ENCODE measurements around the gene DNAH17.

DNAH17 gene

GRCh38 chr17:78523934-78524655 is 53.1 kb downstream of the DNAH17 start:
- Histone ChIP-seq H3K4me2 (ENCODE audit: low read depth, low read length) (no peak overlapping the region), H3K9ac (ENCODE audit: low read length) (no peak overlapping the region), H3K9me3 (replicated peaks; ENCODE audit: insufficient read depth, low read length) (no peaks in the 10 kb centered on the region), H3F3A (ENCODE audit: insufficient read depth, low read length) (no peaks in the 10 kb centered on the region), H2AFZ (ENCODE audit: low read length) (no peak overlapping the region), H3K9me2 (replicated peaks; ENCODE audit: insufficient read depth, low read length) (no peaks in the 10 kb centered on the region), H3K36me3 (replicated peaks; ENCODE audit: insufficient read depth, low read length) (no peaks in the 10 kb centered on the region), H3K27me3 (replicated peaks; ENCODE audit: insufficient read depth, low read length) (peaks cover 96% of the 10 kb centered on the region), H3K4me1 (ENCODE audit: low read length) (no peaks in the 10 kb centered on the region), H3K27ac (ENCODE audit: low read length) (no peak overlapping the region), H3K79me2 (ENCODE audit: low read length) (no peaks in the 10 kb centered on the region), H4K20me1 (ENCODE audit: insufficient read depth, low read length) (no peaks in the 10 kb centered on the region), H3K4me3 (ENCODE audit: low read length) (no peak overlapping the region)
- no peak for DNase-seq
- TF ChIP-seq EZH2phosphoT487 (IDR thresholded peaks at IDR 0.05; ENCODE audit: low read length), result no peak
- no peak for TF ChIP-seq CTCF (IDR thresholded peaks at IDR 0.05; ENCODE audit: low read length)
- no peak for TF ChIP-seq EZH2 (optimal IDR thresholded peaks at IDR 0.05; ENCODE audit: low read depth, low read length)

GRCh38 chr17:78522031-78522809 is 55.0 kb downstream of the DNAH17 start:
- Histone ChIP-seq H3K27ac (ENCODE audit: low read length) (no peak overlapping the region), H4K20me1 (ENCODE audit: insufficient read depth, low read length) (no peaks in the 10 kb centered on the region), H3K36me3 (replicated peaks; ENCODE audit: insufficient read depth, low read length) (no peaks in the 10 kb centered on the region), H3F3A (ENCODE audit: insufficient read depth, low read length) (no peaks in the 10 kb centered on the region), H3K9me2 (replicated peaks; ENCODE audit: insufficient read depth, low read length) (no peaks in the 10 kb centered on the region), H3K9me3 (replicated peaks; ENCODE audit: insufficient read depth, low read length) (no peaks in the 10 kb centered on the region), H3K9ac (ENCODE audit: low read length) (no peak overlapping the region), H3K4me3 (ENCODE audit: low read length) (no peak overlapping the region), H3K4me2 (ENCODE audit: low read depth, low read length) (no peak overlapping the region), H3K79me2 (ENCODE audit: low read length) (no peaks in the 10 kb centered on the region), H2AFZ (ENCODE audit: low read length) (no peak overlapping the region), H3K27me3 (replicated peaks; ENCODE audit: insufficient read depth, low read length) (peaks cover 91% of the 10 kb centered on the region), H3K4me1 (ENCODE audit: low read length) (no peaks in the 10 kb centered on the region)
- DNase-seq, result no peak
- TF ChIP-seq CTCF (IDR thresholded peaks at IDR 0.05; ENCODE audit: low read length) (no peak), EZH2 (optimal IDR thresholded peaks at IDR 0.05; ENCODE audit: low read depth, low read length) (no peak), EZH2phosphoT487 (IDR thresholded peaks at IDR 0.05; ENCODE audit: low read length) (no peak)

DNA sequence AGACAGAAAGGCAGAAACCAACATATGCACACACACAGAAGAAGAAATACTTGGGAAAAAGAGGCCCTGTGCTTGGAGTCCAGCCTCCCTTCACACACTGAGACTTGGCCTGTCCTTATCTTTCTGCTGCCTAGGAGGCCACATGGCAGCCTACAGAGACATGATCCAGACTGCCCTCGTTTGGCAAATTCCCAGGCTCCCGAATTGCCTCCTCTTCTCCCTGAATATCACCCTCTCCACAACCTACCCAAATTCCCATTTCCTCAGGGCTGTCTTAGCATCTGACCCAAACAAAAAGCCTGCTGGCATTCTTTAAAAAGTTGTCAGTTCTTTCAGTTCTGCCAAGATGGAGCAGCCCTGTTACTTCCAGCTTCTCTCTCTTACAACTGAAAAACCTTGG is 59.8 kb downstream of the DNAH17 start:
- Histone ChIP-seq H3K79me2 (ENCODE audit: low read length) (no peaks in the 10 kb centered on the region), H3K4me1 (ENCODE audit: low read length) (no peaks in the 10 kb centered on the region), H3K36me3 (replicated peaks; ENCODE audit: insufficient read depth, low read length) (no peaks in the 10 kb centered on the region), H3K9me2 (replicated peaks; ENCODE audit: insufficient read depth, low read length) (no peaks in the 10 kb centered on the region), H3K27me3 (replicated peaks; ENCODE audit: insufficient read depth, low read length) (peaks cover 72% of the 10 kb centered on the region), H3K9me3 (replicated peaks; ENCODE audit: insufficient read depth, low read length) (no peaks in the 10 kb centered on the region), H3K4me2 (ENCODE audit: low read depth, low read length) (no peak overlapping the region), H3K27ac (ENCODE audit: low read length) (no peak overlapping the region), H3K9ac (ENCODE audit: low read length) (no peak overlapping the region), H3F3A (ENCODE audit: insufficient read depth, low read length) (no peaks in the 10 kb centered on the region), H2AFZ (ENCODE audit: low read length) (no peak overlapping the region), H4K20me1 (ENCODE audit: insufficient read depth, low read length) (no peaks in the 10 kb centered on the region), H3K4me3 (ENCODE audit: low read length) (no peak overlapping the region)
- no peak for DNase-seq
- no peak for TF ChIP-seq EZH2 (optimal IDR thresholded peaks at IDR 0.05; ENCODE audit: low read depth, low read length)
- TF ChIP-seq EZH2phosphoT487 (IDR thresholded peaks at IDR 0.05; ENCODE audit: low read length), result no peak
- TF ChIP-seq CTCF (IDR thresholded peaks at IDR 0.05; ENCODE audit: low read length), result no peak

Measured in MM.1S (cell line).